Measurements from ENCODE around the gene NUAK1.

Gene NUAK1

DNA sequence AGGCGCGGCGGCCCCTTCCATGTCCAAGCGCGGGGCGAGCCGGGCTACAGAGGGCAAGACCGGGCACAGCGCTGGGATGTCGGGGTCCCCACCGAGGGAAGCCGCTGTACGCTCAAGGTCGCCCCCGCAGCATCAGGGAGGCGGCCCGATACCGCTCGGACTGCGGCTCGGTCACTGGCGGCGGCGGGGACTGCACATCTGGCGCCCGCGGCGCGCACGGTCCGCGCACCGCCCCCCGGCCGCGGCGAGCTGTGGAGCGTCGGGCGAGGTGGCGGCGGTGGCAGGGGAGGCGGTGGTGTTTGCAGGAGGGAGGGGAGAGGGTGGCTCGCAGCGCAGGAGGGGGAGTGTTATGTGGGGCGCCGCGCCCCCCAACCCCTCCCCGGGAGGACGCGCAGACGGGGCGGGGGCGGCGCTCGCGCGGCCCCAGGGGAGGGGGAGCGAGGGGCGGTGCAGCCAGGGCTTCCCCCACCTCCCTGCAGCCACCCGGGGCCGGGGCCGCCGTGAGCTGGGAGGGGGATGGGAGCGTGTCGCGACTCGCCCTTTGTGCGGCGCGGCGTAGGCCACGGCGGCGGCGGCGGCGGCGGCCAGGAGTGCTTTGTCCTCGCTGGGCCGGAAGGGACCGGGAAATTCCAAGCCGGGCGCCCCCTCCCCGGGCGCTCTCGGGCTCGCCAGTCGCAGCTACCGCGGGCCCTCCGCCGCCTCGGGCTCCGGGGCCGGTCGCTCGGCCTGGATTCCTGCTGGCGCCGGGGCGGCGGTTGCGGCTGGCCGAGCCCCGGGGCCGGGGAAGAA is at the start of gene NUAK1:
TSS of gene NUAK1 (minus strand) at position 322 of the 789 bp plus-strand sequence. CDS start at position 21, 301 bp downstream.
- in situ Hi-C loops (cut with MboI; ENCODE audit: low sequenced_read_pairs): loop anchor here (25.0 kb wide), 1 partner anchor 727 kb away; no protein-coding TSS in a partner anchor

DNA sequence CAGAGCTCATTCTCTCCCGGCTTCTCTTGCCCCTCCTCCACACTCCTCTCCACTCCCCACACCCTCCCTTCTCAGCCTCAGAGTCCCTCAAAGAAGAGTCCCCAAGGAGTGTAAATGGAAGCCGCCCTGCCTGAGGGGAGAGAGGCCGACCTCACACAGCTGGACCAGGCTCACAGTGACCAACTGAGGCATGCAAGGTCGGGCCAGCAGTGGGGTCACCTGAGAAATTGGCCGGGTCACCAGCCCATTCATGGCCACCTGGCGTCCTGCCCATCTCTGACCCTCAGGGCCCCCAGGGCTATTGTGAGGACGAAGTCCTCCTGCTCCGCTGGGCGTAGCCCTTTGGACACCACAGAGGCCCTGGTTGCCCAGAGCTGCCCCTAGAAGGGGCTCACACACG is 49.5 kb upstream of the NUAK1 start:
- in situ Hi-C loops (cut with MboI; ENCODE audit: low sequenced_read_pairs): no loop called here

DNA sequence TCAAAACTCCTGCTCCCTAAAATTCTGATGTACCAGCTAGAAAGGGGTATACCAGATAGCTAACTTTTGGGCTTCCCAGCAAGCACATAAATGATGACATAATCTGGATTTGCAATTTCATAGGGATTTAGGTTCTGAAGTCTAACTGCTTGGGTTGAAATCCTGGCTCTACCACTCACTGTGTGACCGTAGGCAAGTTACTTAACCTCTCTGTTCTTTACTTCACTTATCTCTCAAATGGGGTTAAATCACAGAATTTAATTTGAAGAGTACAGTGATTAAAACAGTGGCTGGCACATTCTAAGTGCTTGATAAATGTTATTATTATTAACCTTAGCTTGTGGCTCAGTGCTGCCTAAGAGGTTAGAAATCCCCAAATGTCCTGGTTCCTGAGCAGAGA is 49.1 kb upstream of the NUAK1 start:
- in situ Hi-C loops (cut with MboI; ENCODE audit: low sequenced_read_pairs): no loop called here

DNA sequence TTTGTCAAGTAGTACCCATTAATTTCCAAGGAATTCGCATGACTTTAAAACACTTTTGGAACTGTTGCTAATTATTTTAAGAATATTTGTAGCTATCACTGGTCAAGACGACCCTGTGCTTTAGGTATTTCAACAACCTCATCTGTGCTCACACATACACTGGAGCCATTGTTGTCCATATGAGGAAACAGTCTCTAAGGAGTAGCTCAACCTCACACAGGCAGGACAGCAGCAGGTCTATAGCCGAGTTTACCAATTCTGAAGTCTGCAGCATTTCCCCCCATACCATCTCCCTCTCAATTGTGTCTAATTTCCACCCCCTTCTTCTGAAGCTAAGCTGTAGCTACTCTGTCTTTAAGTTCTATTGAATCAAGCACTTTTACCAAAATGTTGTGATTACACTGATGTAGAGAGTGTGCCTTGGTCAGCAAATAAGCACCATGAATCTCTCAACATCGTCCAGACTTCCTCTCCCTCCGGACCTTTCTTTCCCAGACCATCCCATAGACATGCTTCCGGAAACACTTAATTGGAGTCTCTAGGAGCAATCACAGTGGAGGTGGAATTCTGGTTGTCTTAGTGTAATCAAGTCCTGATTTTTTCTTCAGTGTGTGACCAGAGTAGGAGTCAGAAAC is 48.5 kb upstream of the NUAK1 start:
- in situ Hi-C loops (cut with MboI; ENCODE audit: low sequenced_read_pairs): no loop called here

DNA sequence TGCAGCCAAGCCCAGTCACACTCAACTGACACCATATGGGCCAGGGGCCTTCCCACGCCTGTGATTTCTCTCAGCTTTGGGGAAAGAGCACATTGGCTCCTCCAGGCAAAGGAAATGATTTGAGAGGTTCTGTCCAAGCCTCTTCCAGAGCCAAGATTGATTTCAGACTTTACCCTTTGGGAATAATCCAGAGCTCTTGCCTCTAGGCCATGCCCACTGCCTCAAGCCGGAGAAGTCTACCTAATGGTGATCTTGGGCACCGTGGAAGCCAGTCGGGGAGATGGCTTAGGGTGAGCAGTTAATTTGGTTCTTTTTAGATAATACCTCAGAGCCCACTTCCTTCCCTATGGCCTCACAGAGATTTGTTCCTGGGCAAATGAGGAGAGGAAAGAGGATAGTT is 45.0 kb upstream of the NUAK1 start:
- in situ Hi-C loops (cut with MboI; ENCODE audit: low sequenced_read_pairs): no loop called here

DNA sequence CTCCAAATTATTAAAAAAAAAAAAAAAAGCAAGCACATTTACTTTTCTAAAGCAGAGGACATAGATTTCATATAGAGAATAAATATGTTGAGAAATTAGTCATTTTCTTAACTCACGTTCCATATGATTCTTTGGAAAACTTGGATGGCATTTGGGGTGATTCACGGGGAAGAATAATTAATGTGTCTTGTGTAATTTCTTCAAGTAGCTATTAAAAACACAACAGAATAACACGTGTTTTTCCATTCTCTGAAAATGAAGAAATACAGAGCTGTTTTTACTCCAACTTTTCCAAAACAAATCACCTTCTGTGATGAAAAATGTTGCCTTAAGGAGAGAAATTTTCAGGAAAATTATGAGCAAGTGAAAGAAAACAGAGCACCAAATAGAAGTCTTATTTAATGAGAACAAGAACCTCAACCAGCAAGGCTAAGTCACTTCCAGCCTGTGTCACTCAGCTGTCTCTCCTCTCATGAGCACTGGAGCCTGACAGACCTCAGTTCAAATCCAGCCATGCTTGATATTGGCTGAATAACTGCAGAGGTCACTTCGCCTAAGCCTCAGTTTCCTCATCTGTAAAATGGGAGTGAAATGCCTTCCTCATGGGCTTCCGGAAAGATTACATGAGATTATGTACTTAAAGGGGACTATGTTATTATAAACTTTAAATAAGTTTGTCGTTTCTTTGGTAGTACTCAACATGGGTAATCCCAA is 42.8 kb upstream of the NUAK1 start:
- in situ Hi-C loops (cut with MboI; ENCODE audit: low sequenced_read_pairs): no loop called here

DNA sequence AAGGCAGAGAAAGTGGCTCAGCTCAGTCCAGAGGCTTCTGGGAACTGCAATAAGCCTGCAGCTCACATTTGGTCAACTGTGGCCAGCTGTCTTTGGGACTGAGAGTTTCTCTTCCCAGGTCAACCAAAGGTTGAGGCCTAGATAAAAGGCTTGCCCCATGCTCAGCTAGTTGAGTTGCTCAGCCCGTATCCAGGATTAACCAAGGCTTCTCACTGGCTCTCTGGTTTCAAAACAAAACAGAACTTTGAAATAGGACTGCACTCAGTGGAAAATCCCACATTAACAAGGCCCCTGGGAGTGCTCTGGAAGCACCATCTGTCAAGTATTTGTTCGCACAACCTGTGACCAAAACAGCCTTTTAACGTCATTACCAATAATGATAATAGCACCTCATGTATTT is 40.3 kb upstream of the NUAK1 start:
- in situ Hi-C loops (cut with MboI; ENCODE audit: low sequenced_read_pairs): no loop called here

DNA sequence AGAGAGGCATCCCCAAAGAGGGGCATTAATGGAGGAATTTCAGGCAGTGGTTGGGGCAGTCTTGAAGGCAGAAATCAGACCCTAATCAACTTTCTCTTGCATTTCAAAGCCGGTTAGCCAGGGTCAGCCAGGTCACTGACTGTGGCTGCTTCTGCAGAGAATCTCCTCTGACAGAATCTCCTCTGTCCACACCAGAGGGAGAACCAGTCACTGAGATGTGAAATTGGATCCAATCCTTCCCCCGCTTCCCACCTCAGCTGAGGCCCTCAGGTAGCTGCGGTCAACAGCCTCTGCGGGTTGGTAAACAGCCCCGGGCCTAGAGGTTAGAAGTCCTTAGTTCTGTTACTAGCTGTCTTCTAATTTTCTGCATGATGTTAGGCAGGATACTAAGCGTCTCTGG is 39.8 kb upstream of the NUAK1 start:
- in situ Hi-C loops (cut with MboI; ENCODE audit: low sequenced_read_pairs): no loop called here

DNA sequence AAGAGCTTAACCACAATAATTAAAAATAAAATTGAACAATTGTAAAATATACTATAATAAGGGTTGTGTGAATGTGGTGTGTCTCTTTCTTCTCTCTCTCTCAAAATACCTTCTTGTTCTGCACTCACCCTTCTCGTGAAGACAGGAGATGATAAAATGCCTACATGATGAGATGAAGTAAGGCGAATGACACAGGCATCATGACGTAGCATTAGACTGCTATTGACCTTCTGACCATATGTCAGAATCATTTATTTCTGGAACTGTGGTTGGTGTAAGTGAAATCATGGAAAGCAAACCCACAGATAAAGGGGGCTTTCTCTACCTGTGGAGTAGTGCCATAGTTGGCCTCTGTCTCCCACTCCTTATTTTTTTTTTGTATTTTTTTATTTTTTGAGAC is 37.8 kb upstream of the NUAK1 start:
- in situ Hi-C loops (cut with MboI; ENCODE audit: low sequenced_read_pairs): no loop called here

DNA sequence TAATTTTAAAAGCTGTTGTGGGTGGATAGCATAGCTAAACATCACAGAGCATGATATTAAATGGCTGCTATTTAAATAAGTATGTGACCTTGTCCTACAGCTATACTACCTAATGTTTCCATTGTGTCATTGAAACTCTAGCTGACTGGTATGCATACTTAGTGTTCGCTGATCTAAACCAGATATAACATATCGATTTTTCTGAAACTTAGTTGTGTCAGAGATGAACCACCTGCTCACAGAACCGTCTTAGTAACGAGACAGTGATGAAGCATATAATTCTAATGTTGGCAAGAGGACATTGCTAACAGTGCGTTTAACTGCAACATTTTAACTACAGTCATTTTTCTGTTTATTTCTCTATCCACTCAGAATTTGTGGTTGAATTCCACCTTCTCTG is 36.1 kb upstream of the NUAK1 start:
- in situ Hi-C loops (cut with MboI; ENCODE audit: low sequenced_read_pairs): no loop called here

DNA sequence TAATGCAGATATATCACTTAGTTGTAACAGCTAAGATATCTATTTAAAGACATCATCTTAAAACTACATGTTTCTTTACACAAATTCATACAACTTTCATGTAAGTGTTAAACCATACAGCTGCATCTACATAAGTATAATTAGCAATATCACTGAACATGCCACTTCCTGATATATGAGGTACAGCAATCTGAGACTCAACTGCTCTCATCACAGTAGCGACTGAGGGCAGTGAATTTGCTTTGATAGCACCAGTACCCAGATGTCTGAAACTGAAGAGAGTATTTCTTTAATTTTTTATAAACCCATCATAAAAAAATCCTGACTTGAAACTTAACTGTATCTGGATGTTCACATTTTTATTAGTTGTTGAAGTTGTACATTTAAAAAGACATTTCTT is 34.7 kb upstream of the NUAK1 start:
- in situ Hi-C loops (cut with MboI; ENCODE audit: low sequenced_read_pairs): no loop called here

DNA sequence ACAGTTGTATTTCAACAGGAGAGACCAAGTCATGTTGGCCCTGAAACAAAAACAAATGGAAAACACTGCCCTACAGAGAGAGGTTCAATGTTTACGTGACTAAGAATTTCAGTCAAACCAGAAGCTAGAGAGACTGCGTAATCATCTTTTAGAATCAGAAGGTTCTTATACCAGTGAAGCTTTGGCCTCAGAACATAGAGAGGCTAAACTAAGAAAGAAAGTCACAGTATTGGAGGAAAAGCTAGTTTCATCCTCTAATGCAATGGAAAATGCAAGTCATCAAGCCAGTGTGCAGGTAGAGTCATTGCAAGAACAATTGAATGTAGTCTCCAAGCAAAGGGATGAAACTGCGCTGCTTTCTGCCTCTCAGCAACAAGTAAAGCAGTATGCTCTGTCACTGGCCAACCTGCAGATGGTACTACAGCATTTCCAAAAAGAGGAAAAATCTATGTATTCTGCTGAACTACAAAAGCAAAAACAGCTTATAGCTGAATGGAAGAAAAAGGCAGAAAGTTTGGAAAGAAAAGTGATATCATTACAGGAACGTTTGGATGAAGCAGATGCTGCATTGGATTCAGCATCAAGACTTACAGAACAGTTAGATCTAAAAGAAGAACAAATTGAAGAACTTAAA is 32.5 kb upstream of the NUAK1 start:
- in situ Hi-C loops (cut with MboI; ENCODE audit: low sequenced_read_pairs): no loop called here

DNA sequence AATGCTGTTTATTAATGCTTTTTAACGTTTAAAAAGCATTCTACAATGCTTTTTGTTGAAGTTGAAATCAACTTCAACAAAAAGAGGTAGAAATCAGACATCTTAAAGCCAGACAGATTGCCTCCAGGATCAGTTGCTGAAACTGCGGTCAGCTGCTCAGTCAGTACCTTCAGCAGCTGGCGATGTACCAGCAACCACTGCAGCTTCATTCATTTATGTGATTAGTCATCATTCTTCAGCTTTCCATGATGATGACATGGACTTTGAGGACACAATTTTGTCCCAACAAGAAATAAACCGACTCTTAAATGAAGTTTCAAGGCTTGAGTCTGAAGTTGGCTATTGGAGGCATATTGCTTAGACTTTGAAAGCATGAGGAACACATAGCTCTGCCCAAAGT is 31.5 kb upstream of the NUAK1 start:
- in situ Hi-C loops (cut with MboI; ENCODE audit: low sequenced_read_pairs): no loop called here

DNA sequence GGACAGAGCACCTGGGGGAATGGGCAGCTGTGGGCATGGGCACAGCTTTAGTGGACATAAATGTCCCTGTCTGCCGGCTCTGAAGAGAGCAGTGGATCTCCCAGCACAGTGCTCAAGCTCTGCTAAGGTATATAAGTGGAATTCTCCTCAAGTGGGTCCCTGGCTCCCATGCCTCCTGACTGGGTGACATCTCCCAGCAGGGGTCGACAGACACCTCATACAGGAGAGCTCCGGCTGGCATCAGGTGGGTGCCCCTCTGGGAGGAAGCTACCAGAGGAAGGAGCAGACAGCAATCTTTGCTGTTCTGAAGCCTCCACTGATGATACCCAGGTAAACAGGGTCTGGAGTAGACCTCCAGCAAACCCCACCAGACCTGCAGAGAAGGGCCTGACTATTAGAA is 25.0 kb upstream of the NUAK1 start:
- in situ Hi-C loops (cut with MboI; ENCODE audit: low sequenced_read_pairs): no loop called here

DNA sequence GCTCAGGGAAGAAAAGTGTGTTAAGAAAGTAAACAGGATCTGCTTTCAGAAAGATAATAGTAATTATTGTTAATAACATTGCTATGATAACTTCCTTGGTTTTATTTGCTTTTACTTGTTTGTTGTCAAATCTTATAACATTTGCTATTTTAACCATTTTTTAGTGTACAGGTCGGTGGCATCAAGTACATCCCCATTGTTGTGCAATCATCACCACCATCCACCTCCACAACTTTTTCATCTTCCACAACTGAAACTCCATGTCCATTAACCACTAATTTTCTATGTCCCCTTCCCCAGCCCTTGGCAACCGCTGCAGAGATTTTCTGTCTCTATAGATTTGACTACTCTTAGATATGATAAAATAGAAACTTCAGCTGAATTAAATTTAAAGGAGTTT is 22.7 kb upstream of the NUAK1 start:
- in situ Hi-C loops (cut with MboI; ENCODE audit: low sequenced_read_pairs): no loop called here

DNA sequence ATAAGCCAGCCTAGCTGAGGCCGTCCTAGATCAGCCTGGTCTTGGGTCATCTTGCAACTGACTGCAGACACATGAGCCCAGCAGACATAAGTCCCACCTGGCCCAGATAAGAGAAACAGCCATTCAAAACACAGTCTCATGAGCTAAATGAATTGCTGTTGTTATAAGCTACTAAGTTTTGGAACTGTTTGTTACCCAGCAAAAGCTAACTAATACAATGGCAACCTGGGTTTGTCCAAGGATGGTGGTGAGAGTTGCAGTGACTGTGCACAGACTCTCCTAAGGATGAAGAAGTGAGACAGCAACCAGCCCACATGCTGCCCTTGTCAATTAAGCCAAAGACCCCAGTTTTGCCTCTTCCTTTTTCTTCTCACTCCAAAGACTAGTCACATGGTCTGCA is 22.2 kb upstream of the NUAK1 start:
- in situ Hi-C loops (cut with MboI; ENCODE audit: low sequenced_read_pairs): no loop called here

DNA sequence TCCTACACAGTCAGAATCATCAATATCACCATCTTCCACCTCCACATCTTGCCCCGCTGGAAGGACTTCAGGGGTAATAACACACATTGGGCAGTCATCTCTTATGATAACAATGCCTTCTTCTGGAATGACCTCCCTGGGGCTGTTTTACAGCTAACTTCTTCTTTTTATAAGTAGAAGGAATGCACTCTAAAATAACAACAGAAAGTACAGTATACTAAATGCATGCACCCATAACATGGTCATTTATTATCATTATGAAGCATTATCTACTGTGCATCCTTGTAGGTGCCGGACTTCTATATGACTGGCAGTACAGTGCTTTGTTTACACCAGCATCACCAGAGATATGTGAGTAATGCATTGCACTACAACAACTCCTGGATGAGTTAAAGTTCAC is 19.0 kb upstream of the NUAK1 start:
- in situ Hi-C loops (cut with MboI; ENCODE audit: low sequenced_read_pairs): no loop called here

DNA sequence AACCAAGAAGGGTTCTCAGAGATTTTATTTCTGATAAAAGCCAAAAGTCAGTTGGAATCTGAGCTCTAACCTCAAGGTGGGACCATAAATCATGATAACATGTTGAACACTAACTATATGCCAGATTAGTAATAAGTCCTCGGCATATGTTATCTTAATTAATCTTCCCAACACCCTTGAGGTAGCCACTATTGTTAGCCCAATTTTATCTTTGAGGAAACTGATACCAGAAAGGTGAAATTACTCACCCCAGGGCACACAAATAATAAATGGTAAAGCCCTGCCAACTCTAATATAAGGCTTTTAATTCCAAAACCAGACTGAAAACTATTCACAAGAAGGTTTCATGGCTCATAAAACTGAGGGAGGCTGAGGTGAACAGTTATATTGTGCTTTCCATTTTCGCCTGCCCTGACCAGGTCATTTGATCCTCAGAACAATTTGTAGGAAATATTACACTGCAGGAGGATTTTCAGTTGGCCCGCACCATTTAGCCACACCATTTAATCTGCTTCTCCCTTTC is 16.1 kb upstream of the NUAK1 start:
- in situ Hi-C loops (cut with MboI; ENCODE audit: low sequenced_read_pairs): no loop called here

DNA sequence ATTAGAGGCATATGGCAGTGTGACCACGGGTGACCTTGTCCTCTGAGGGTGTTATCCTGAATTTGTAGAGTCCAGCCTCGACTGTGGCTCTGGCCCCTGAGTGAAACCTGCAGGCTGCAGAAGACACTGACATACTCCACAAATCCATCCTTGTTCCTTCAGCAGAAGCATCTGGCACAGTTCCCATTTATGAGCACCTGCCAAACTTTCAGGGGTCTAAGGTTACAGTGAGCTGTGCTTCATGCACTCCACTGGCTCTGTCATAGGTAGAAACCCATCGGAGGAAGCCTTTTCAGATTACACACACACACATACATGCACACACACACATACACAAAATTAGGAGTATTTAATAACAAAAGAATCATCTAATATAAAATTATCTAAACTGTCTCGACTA is 13.6 kb upstream of the NUAK1 start:
- in situ Hi-C loops (cut with MboI; ENCODE audit: low sequenced_read_pairs): no loop called here

DNA sequence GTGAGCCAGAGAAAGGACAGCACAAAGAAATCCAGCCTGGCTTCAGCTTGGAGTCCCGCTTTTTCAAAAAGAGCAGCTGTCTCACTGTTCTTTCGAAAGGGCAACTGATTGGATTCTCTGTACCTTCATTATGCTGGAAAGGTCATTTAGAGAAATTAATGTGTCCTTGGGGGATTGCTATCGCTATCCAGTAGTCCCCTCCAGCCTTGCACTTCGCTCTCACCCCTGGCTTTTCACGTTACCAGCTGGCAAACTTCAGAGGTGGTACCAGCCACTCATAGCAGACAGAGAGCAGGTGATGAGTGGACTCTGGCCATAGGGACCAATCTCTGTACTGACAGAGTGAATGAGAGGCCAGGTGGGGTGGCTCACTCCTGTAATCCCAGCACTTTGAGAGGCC is 11.8 kb upstream of the NUAK1 start:
- in situ Hi-C loops (cut with MboI; ENCODE audit: low sequenced_read_pairs): no loop called here

DNA sequence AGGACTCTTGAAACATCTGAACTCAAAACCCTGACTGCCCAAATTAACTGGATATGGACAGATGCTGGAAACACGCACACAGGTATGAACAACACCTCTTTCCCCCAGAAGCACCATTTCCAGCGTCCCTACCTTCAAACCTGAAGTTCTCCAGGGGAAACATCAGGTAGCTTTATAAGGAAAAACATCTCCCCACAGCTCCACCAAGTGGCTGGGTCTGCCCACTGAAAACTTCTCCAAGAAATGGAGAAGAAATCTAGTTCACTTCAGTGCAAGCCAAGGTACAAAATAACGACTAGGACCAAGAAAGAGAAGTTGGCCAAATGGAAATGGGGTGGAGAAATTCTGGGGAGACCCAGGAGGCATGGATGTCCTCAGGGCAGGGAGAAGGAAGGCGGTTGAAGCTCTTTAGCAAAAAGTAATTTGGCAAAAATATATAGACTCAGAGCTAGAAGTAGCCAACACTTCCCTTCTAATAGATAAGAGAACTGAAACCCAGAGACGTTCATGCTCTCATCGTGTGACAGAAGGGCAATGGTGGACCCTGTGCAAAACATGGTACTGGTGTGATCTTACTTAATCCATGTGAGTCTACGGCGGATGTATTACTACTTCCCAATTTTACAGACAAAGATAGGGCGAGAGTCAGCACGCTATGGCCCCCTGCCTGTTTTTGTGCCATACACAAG is 10.5 kb upstream of the NUAK1 start:
- in situ Hi-C loops (cut with MboI; ENCODE audit: low sequenced_read_pairs): loop anchor here (25.0 kb wide), 1 partner anchor 737 kb away; no protein-coding TSS in a partner anchor
